Left lobe of liver (tissue), 2 donors: ENCODE data around the gene CIB2. TPM values are rescaled to one million over a fixed set of nuclear protein-coding genes. Genes with fewer than 3 reads are reported as not detected.
"Not testable (repeated sequence)": the region's sequence is repeated elsewhere in the genome, so short reads cannot be mapped to it uniquely, and the experiment has no call there.

Source experiments
- ATAC-seq: fragments of 200-7000 bp; cut with Tn5 transposase; one replicate; pipeline ENCODE4 v1.9.1; 2020; ENCODE audit warnings: mild to moderate bottlenecking, moderate library complexity
- DNase-seq: peaks from one replicate; pipeline ENCODE4 v3.0.0-alpha.2; 2020; ENCODE audit warnings: low spot score
- total RNA-seq: library from RNA; stranded (reverse); gene quantifications from one replicate; pipeline ENCODE4 v1.2.1, GENCODE V29; 2021
- donor health status: DM: no; HTN: no; CAD: no; lungs with moderate emphysema.
- donor health status: DM: no; HTN: yes; CAD: no.

The CIB2 gene
- 0.20 TPM for total RNA-seq

DNA sequence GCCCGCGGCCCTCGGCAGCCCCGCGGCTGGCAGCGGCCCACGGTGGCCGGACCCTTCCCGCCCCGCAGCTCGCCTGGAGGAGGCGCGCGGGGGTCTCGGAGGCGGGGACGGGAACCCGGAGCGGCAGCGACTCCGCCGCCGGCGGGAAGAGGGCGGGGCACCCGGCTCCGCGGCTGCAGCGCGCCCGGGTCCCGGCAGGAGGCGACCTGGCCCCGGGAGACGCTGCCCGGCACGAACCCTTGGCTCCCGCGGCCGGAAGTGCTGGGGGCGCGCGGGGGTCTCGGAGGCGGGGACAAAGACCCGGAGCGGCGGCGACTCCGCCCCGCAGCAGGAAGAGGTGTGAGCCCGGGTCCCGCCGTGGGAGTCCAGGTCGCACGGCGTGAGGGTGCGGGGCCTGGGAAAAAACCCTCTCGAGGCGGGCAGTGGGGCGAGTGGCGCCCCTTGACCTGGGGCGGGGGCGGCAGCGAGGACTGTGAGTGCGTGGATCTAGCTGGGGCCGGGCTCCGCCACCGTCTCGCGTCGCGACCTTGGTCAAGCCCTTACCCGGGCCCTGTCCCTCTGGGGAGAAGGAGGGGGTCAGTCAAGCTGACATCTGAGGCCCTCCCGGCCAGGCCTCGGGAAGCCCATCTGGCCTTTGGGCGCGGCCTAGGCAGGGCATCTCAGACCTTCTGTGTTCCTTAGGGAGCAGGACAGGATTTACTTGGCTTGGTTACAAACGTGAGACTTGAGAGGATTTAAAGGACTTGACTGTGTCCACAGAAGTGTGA lies at the start of gene CIB2:
Gene CIB2 (minus strand): TSS at position 151 of the 767 bp plus-strand sequence. CDS start 230 bp downstream, outside the sequence.
- ATAC-seq, result peak; percentile 97
- peak; percentile 76 for DNase-seq

GRCh38 chr15:78179906-78180305 lies 48.7 kb upstream of the CIB2 start:
- DNase-seq, result no peak

DNA sequence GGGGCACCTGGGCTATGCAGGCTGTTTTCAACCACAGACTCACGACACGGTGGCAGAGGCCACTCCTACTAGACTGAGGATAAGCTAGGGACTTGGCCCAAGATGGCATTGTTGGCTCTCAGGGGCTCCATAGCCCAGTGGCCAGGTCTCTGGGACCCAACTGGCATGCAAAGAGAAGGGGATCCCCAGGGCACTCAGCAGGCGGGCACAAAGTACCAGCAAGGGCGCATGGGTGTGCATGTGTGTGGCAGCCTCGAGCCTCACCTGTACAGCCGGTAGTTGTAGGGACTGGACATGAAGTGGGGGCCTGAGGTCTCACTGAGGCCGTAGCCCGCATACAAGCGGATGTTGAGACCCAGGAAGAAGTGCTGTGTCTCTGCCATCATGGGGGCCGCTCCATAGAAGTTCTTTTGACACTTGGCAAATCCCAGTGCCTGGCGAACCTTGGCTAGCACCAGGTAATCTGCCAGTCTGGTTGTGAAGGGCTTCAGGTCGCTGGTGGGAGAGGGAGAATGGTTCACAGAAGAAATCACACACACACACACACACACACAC lies 48.1 kb upstream of the CIB2 start:
- ATAC-seq (no peak), DNase-seq (no peak)

More at GRCh38 chr15:78179906-78180305, 48.7 kb upstream of the CIB2 start:
- ATAC-seq, result no peak

- no peak for DNase-seq
- ATAC-seq, result no peak
Observed at GRCh38 chr15:78178064-78178463, 46.8 kb upstream of the CIB2 start.

GRCh38 chr15:78177447-78177873 lies 46.2 kb upstream of the CIB2 start:
- DNase-seq (no peak), ATAC-seq (peak; percentile 80)

GRCh38 chr15:78175330-78175729 lies 44.1 kb upstream of the CIB2 start:
- peak; percentile 21 for ATAC-seq
- DNase-seq, result no peak

DNA sequence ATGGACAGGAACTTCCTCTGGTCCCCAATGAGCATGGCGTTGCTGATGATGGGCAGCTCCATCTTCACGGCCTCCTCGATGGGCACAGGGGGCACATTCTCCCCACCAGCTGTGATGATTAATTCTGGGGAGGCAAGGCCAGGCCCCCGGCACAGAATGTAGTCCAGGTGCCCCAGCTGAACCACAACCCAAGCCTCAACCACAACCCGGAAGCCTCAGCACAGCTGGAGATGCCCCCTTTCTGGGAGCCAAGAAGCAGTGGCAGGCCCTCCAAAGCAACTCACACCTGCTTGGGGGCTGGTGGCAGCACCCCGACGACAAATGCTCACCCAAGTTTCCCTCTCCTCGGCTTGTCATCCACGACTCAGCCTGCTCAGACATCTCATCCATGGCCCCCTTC lies 43.2 kb upstream of the CIB2 start:
- no peak for DNase-seq
- no peak for ATAC-seq

- DNase-seq (no peak), ATAC-seq (no peak)
Observed at GRCh38 chr15:78171864-78172472, 40.7 kb upstream of the CIB2 start.

DNA sequence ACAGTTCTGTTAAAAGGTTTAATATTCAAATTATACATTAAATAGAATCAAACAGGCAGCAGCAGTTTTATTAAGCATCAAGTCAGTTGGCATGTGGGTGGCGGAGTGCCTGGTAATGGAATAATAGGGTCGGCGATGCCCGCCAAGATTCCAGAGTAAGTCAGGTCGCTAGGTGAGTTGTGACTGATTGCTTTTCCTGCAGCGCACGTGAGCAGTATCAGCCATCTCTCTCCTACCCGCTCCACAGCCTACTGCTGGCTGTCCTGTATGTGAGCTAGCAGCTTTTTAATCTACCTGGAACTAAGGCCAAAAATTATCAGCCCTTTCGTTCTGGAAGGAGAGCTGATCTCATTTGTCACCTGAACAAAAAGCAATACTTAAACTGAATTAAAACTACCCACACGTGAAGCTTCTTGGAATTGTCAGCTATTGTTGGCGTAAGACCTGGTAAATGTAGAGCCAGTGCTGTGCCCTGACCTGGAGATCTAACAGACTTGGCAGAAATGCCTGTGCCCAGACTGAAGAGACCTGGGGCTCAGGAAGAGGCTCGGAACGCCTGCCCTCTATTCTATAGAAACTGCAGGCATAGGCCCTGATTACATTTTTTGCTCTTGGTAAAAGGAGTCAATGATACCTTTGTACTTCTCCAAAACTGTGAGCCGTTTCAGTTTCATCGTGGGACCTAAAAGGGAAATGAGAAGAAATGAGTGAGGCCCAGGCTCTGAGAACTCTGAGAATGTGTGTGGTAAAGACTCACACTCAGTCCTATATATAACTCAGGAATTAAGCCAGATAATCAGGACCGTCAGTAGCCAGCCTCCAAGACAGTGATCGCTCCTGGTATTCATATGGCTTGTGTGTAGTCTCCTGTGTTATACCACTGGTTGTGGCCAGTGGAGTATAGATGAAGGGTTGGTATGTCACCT lies 39.9 kb upstream of the CIB2 start:
- ATAC-seq (no peak), DNase-seq (no peak)

DNA sequence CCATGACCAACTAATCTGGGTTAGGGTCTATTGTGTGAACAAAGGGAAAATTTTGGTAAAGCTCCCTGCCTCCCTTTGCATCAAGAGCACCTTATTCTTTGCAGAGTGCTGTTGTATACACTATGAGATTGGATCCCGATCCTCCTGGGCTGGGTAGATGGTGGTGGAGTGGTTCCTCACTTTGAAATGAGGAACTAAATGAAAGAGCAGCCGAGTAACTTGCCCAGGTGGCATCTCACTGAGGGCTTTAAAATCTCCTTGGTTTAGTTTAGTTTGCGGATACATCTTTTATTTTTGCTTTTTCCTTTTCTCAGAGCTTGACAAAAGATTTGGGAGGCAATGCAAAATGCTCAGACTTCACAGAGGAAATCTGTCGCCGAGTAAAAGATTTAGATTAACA lies 37.4 kb upstream of the CIB2 start:
- no peak for DNase-seq
- ATAC-seq, result no peak

GRCh38 chr15:78167227-78167888 lies 36.1 kb upstream of the CIB2 start:
- DNase-seq (no peak), ATAC-seq (no peak)

GRCh38 chr15:78164010-78164409 lies 32.8 kb upstream of the CIB2 start:
- no peak for DNase-seq
- no peak for ATAC-seq

- no peak for ATAC-seq
- no peak for DNase-seq
Observed at GRCh38 chr15:78162038-78162437, 30.8 kb upstream of the CIB2 start.

DNA sequence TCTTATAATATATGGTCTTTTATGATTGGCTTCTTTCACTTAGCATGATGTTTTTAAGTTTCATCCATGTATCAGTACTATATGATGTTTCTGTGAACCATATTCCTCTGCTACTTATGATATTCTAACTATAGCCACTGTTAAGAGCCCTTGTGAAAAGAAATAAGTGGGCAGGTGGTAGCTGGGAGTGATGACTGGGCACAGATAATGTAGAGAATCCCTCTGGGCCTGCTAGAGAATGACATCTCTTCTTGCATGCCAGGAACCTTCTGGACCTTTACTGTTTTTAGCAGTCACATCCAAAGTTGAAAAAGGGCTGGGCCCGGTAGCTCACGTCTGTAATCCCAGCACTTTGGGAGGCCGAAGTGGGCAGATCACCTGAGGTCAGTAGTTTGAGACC lies 28.1 kb upstream of the CIB2 start:
- no peak for DNase-seq
- ATAC-seq, result no peak

DNA sequence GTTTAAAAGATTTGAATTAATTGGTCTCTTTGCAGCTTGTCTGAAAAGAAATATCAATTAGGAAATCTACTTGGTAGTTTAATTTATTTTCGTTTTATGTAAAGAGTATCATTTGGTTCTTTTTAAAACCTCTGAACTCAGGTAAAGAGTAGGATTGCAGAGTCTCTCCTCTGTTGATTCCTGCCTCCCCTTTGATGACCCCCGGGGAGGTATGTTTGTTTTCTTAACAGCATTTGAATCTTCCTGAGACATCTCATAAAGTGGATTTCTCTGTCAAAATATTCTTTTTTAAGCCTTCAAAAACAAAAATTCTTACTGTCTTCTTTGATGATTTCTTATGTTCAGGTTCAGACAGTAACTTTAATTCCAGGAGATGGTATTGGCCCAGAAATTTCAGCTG lies 26.0 kb upstream of the CIB2 start:
- ATAC-seq (no peak), DNase-seq (no peak)

DNA sequence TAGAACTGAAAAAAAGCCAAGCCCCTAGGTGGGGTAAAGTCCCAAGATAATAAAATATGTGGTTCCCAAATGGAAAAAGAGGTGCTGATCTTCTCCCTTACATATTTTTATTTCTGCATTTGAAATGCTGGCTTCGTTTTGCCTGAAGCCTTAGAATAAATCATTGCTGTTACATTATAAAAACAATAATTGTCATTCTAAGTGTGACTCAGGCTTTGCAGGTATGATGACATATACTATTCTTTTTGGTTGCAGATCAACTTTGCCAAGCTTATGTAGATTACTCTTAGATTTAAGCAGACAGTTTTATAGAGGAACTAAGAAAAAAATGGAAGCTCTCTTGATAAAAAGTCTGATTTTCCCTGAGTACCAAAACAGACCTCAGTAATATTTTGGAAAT lies 25.4 kb upstream of the CIB2 start:
- ATAC-seq, result no peak
- no peak for DNase-seq

DNA sequence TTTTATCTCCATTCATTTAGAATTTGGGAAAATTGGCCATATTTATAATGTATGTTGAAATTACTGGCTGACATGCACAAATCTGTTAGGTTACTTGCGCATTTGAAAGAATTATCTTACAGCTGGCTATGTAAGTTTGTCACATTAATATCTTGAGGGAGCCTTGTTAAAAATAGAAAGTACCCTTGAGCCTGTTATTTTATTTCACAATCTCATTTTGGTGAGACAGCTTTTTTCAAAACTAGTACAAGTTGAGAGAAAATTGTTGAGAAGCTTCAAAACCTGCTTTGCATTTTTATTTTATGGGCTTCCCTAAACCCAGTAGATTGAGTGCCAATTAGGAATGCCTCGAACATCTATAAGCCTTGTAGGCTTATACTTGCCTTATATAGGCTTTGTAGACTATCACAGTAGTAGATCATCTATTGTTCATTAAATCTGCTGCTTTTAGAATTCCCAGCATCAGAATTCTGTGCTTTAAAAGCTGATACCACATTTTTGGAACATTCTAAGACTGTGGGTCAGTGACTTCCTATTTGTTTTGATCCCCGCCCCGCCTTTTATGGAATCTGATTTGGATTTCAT lies 24.2 kb upstream of the CIB2 start:
- ATAC-seq (no peak), DNase-seq (no peak)

DNA sequence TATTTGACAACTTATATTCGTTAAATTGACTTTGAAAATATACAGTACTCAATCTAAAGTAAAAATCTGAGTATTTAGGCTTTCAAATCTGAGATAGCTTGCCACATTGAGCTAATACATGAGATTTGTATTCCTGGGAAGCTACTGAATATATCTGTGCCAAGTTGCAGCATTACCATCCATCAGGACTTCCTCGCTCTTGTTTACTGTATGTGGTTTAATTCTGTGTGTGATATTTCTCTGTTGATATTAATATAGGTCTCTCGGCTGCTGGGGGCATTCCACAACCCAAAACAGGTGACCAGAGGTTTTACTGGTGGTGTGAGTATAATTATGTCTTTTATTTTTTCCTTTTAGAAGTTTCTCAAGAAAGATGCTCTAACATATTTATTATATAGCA lies 23.7 kb upstream of the CIB2 start:
- DNase-seq (no peak), ATAC-seq (no peak)

DNA sequence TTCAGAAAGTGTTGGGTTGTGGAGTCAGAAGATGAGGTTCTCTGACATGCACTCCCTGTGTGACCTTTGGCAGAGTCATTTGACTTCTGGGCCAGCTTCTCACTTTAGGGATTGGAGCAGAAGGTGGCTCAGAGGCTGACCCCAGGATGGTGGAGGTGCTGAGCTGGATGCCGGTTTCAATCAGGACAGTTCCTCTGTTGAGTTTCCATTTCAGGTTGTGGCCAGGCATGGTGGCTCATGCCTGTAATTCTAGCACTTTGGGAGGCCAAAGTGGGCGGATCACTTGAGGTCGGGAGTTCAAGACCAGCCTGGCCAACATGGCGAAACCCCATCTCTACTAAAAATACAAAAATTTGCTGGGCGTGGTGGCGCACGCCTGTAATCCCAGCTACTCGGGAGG lies 19.8 kb upstream of the CIB2 start:
- not testable (repeated sequence) for ATAC-seq, DNase-seq
